Astrocyte (in vitro differentiated cells and primary cell): ENCODE results near the gene MRPL19. TPM values are rescaled to one million over a fixed set of nuclear protein-coding genes. Genes with fewer than 3 reads are reported as not detected.

Source experiments
- DNase-seq: peaks from one replicate; pipeline ENCODE4 v3.0.0-alpha.2; 2010; ENCODE audit warnings: low read depth
- FAIRE-seq: peaks from 2 replicates; lab custom pipeline; 2011; peaks lifted over from hg19 to GRCh38; lab: Jason Lieb, UNC
- H2AFZ ChIP-seq: 2 replicates; pipeline ENCODE4 v1.6.0; 2012; ENCODE audit warnings: low read depth, low read length, inconsistent platforms
- H3K27ac ChIP-seq: 2 replicates; pipeline ENCODE4 v1.5.1; 2011; ENCODE audit warnings: low read depth, low read length, inconsistent platforms
- H3K27me3 ChIP-seq: 2 replicates; pipeline ENCODE4 v1.6.0; 2011; ENCODE audit warnings: low read length, inconsistent platforms; ENCODE audit not compliant: insufficient read depth
- H3K36me3 ChIP-seq: 2 replicates; pipeline ENCODE4 v1.5.1; 2011; ENCODE audit warnings: low read length, inconsistent platforms; ENCODE audit not compliant: insufficient read depth
- H3K4me1 ChIP-seq: 2 replicates; pipeline ENCODE4 v1.5.1; 2011; ENCODE audit warnings: low read length, inconsistent platforms; ENCODE audit not compliant: insufficient read depth
- H3K4me2 ChIP-seq: 2 replicates; pipeline ENCODE4 v1.6.0; 2012; ENCODE audit warnings: low read length, inconsistent platforms
- H3K4me3 ChIP-seq: 2 replicates; pipeline ENCODE4 v1.5.1; 2011; ENCODE audit warnings: low read depth, mild to moderate bottlenecking, low read length, inconsistent platforms; ENCODE audit not compliant: insufficient read depth
- H3K79me2 ChIP-seq: 2 replicates; pipeline ENCODE4 v1.6.0; 2012; ENCODE audit warnings: mild to moderate bottlenecking, low read length, inconsistent platforms; ENCODE audit not compliant: insufficient read depth
- H3K9ac ChIP-seq: 2 replicates; pipeline ENCODE4 v1.6.0; 2012; ENCODE audit warnings: mild to moderate bottlenecking, low read length, inconsistent platforms
- H3K9me3 ChIP-seq: 2 replicates; pipeline ENCODE4 v1.5.1; 2012; ENCODE audit warnings: low read depth, mild to moderate bottlenecking, low read length, inconsistent platforms; ENCODE audit not compliant: insufficient read depth
- H4K20me1 ChIP-seq: 2 replicates; pipeline ENCODE4 v1.6.0; 2012; ENCODE audit warnings: low read length, inconsistent platforms; ENCODE audit not compliant: insufficient read depth
- H3K27ac Mint-ChIP-seq: one replicate; pipeline ENCODE4 v1.8.0; 2021; ENCODE audit warnings: mild to moderate bottlenecking, mixed read lengths; ENCODE audit not compliant: unreplicated experiment
- H3K27me3 Mint-ChIP-seq: one replicate; pipeline ENCODE4 v1.8.0; 2021; ENCODE audit warnings: low read depth, mixed read lengths; ENCODE audit not compliant: unreplicated experiment
- H3K36me3 Mint-ChIP-seq: one replicate; pipeline ENCODE4 v1.8.0; 2021; ENCODE audit warnings: low read depth, mixed read lengths; ENCODE audit not compliant: unreplicated experiment
- H3K4me1 Mint-ChIP-seq: one replicate; pipeline ENCODE4 v1.8.0; 2021; ENCODE audit warnings: low read depth, mixed read lengths; ENCODE audit not compliant: unreplicated experiment
- H3K4me3 Mint-ChIP-seq: one replicate; pipeline ENCODE4 v1.8.0; 2021; ENCODE audit warnings: mild to moderate bottlenecking, moderate library complexity, mixed read lengths; ENCODE audit not compliant: unreplicated experiment
- H3K9me3 Mint-ChIP-seq: one replicate; pipeline ENCODE4 v1.8.0; 2021; ENCODE audit warnings: mild to moderate bottlenecking, mixed read lengths; ENCODE audit not compliant: unreplicated experiment
- CTCF ChIP-seq: IDR thresholded peaks from 2 replicates; pipeline ENCODE4 v1.5.1; 2011; ENCODE audit warnings: low read depth, mild to moderate bottlenecking, inconsistent platforms, low read length, moderate library complexity; ENCODE audit not compliant: insufficient read depth
- EZH2 ChIP-seq: IDR thresholded peaks from 2 replicates; pipeline ENCODE4 v1.6.1; 2012; ENCODE audit warnings: mild to moderate bottlenecking, low read length, inconsistent platforms; ENCODE audit not compliant: insufficient read depth
- total RNA-seq: library from RNA; stranded (reverse); gene quantifications from 2 replicates; pipeline ENCODE4 v1.2.1, GENCODE V29; 2021

MRPL19 gene
- total RNA-seq, 1 donor from 2014 or later: 58.8 TPM

- Mint-ChIP-seq H3K4me3 (no peak overlapping the region), H3K36me3 (peaks cover 31% of the 10 kb centered on the region), H3K9me3 (no peaks in the 10 kb centered on the region), H3K27ac (no peak overlapping the region), H3K4me1 (peaks cover 4% of the 10 kb centered on the region), H3K27me3 (no peaks in the 10 kb centered on the region)
- Histone ChIP-seq H4K20me1 (peaks cover 7% of the 10 kb centered on the region), H3K4me1 (no peaks in the 10 kb centered on the region), H3K27ac (no peak overlapping the region), H3K9me3 (no peaks in the 10 kb centered on the region), H3K79me2 (peaks cover 17% of the 10 kb centered on the region), H2AFZ (no peak overlapping the region), H3K4me3 (no peak overlapping the region), H3K27me3 (no peaks in the 10 kb centered on the region), H3K36me3 (peaks cover 38% of the 10 kb centered on the region), H3K9ac (no peak overlapping the region), H3K4me2 (no peak overlapping the region)
- TF ChIP-seq EZH2 (no peak), CTCF (no peak)
- no peak for FAIRE-seq
- no peak for DNase-seq
Observed at GRCh38 chr2:75655861-75656260, 9.3 kb downstream of the MRPL19 start.

GRCh38 chr2:75656563-75656962 is 10.0 kb downstream of the MRPL19 start:
- H3K4me3 ChIP-seq: no peak overlapping the region
- H2AFZ ChIP-seq: no peak overlapping the region
- H3K4me2 ChIP-seq: no peak overlapping the region
- FAIRE-seq (no peak), DNase-seq (no peak)
- H4K20me1 ChIP-seq: peaks cover 4% of the 10 kb centered on the region
- H3K27me3 Mint-ChIP-seq: no peaks in the 10 kb centered on the region
- peaks cover 36% of the 10 kb centered on the region for H3K36me3 ChIP-seq
- no peaks in the 10 kb centered on the region for H3K9me3 ChIP-seq
- no peaks in the 10 kb centered on the region for H3K27me3 ChIP-seq
- no peak overlapping the region for H3K9ac ChIP-seq
- H3K4me1 Mint-ChIP-seq: peaks cover 4% of the 10 kb centered on the region
- H3K27ac ChIP-seq: no peak overlapping the region
- H3K36me3 Mint-ChIP-seq: peaks cover 29% of the 10 kb centered on the region
- H3K79me2 ChIP-seq: peaks cover 18% of the 10 kb centered on the region
- no peaks in the 10 kb centered on the region for H3K4me1 ChIP-seq
- H3K9me3 Mint-ChIP-seq: no peaks in the 10 kb centered on the region
- TF ChIP-seq EZH2 (no peak), CTCF (no peak)
- no peak overlapping the region for H3K4me3 Mint-ChIP-seq
- no peak overlapping the region for H3K27ac Mint-ChIP-seq

- Histone ChIP-seq H3K27me3 (no peaks in the 10 kb centered on the region), H3K27ac (no peak overlapping the region), H3K9me3 (no peaks in the 10 kb centered on the region), H3K36me3 (peaks cover 27% of the 10 kb centered on the region), H2AFZ (no peak overlapping the region), H3K4me2 (no peak overlapping the region), H3K4me3 (no peak overlapping the region), H4K20me1 (peaks cover 4% of the 10 kb centered on the region), H3K4me1 (no peaks in the 10 kb centered on the region), H3K79me2 (peaks cover 18% of the 10 kb centered on the region), H3K9ac (no peak overlapping the region)
- no peaks in the 10 kb centered on the region for H3K27me3 Mint-ChIP-seq
- FAIRE-seq: no peak
- DNase-seq: no peak
- peaks cover 24% of the 10 kb centered on the region for H3K36me3 Mint-ChIP-seq
- peaks cover 4% of the 10 kb centered on the region for H3K4me1 Mint-ChIP-seq
- no peaks in the 10 kb centered on the region for H3K9me3 Mint-ChIP-seq
- H3K4me3 Mint-ChIP-seq: no peak overlapping the region
- TF ChIP-seq EZH2 (no peak), CTCF (no peak)
- H3K27ac Mint-ChIP-seq: no peak overlapping the region
Observed at GRCh38 chr2:75657798-75658197, 11.2 kb downstream of the MRPL19 start.
